K562 (cell line): Measurements from ENCODE around the gene RPL21. TPM values are rescaled to one million over a fixed set of nuclear protein-coding genes. Genes with fewer than 3 reads are reported as not detected.

ENCODE experiments used
- ATAC-seq: fragments of 200-7000 bp; cut with Tn5 transposase; 3 replicates; pipeline ENCODE4 v1.9.1; 2020; ENCODE audit warnings: moderate library complexity
- BruUV-seq: library from RNA; stranded (reverse); fragments of 400-500 nt; replicated peaks from 2 replicates; lab custom pipeline; 2021; lab: Mats Ljungman, UMichigan
- CTCF ChIA-PET: fragments of 300-600 bp; formaldehyde crosslinking; extraction: SDS; loops from one replicate; lab custom pipeline; 2021; ENCODE audit warnings: low intra/inter-chr PET ratio; lab: Yijun Ruan, JAX
- POLR2A ChIA-PET: fragments of 300-600, 350-650 bp; sonication (Branson Sonifier 250); formaldehyde crosslinking; extraction: SDS; loops from one replicate; lab custom pipeline; 2021; ENCODE audit warnings: antibody characterized with exemption, inconsistent platforms; lab: Yijun Ruan, JAX
- DNase-seq, 4 experiments: peaks; one replicate each; pipeline versions ENCODE4 v3.0.0 to v3.0.0-alpha.2; 2011 to 2018; ENCODE audit warnings: low spot score in 3 of 4, mixed read lengths in 3 of 4; ENCODE audit errors: extremely low read depth in 1 of 4
- FAIRE-seq: peaks from 2 replicates; lab custom pipeline; 2011; peaks lifted over from hg19 to GRCh38; lab: Jason Lieb, UNC
- H2AFZ ChIP-seq: 2 replicates; pipeline ENCODE4 v1.6.0; 2011; ENCODE audit warnings: low read depth, low read length, control low read depth, inconsistent platforms
- H3K27ac ChIP-seq: fragments of 200-600 bp; 3 replicates; pipeline ENCODE4 v1.8.0; 2011; ENCODE audit warnings: low read depth, mild to moderate bottlenecking, control low read depth, inconsistent platforms, low read length, moderate library complexity, mixed read lengths; ENCODE audit errors: extremely low read depth
- H3K27me3 ChIP-seq, 2 experiments: fragments of 300-600 bp in 1 of 2; 2 replicates in 1 of 2; 3 replicates in 1 of 2; pipeline versions ENCODE4 v1.6.0 to v1.8.0; 2011; ENCODE audit warnings: inconsistent platforms in 2 of 2, low read length in 2 of 2, mild to moderate bottlenecking in 1 of 2, mixed read lengths in 1 of 2, moderate library complexity in 1 of 2; ENCODE audit not compliant: control insufficient read depth in 2 of 2, insufficient read depth in 2 of 2
- H3K36me3 ChIP-seq: fragments of 300-600 bp; 3 replicates; pipeline ENCODE4 v1.8.0; 2011; ENCODE audit warnings: mild to moderate bottlenecking, low read length, inconsistent platforms; ENCODE audit not compliant: control insufficient read depth, insufficient read depth
- H3K4me1 ChIP-seq, 2 experiments: fragments of 200-600 bp in 1 of 2; replicated peaks in 1 of 2; 2 replicates in 1 of 2; 3 replicates in 1 of 2; pipeline versions ENCODE4 v1.5.1 to v1.8.0; 2011; ENCODE audit warnings: inconsistent platforms in 2 of 2, low read length in 2 of 2, mild to moderate bottlenecking in 1 of 2, mixed read lengths in 1 of 2, moderate library complexity in 1 of 2; ENCODE audit not compliant: control insufficient read depth in 2 of 2, insufficient read depth in 2 of 2
- H3K4me2 ChIP-seq: 2 replicates; pipeline ENCODE4 v1.6.1; 2011; ENCODE audit warnings: low read length, control low read depth, inconsistent platforms, mixed read lengths; ENCODE audit not compliant: insufficient read depth
- H3K4me3 ChIP-seq: fragments of 200-600 bp; sonication (generic), shearing (Covaris generic); 2 replicates; pipeline ENCODE4 v1.5.1; 2016; ENCODE audit warnings: control low read depth, inconsistent platforms
- H3K79me2 ChIP-seq: fragments of 200-600 bp; 3 replicates; pipeline ENCODE4 v1.8.0; 2011; ENCODE audit warnings: low read length, inconsistent platforms; ENCODE audit not compliant: control insufficient read depth, insufficient read depth
- H3K9ac ChIP-seq, 2 experiments: 2 replicates each; pipeline versions ENCODE4 v1.6.0 to v1.6.1; 2011; ENCODE audit warnings: low read depth in 2 of 2, low read length in 2 of 2, control low read depth in 1 of 2, inconsistent platforms in 1 of 2, mild to moderate bottlenecking in 1 of 2, mixed read lengths in 1 of 2; ENCODE audit not compliant: insufficient read depth in 1 of 2
- H3K9me1 ChIP-seq: one replicate; pipeline ENCODE4 v1.6.0; 2011; ENCODE audit warnings: inconsistent platforms, mild to moderate bottlenecking, low read length, moderate library complexity; ENCODE audit not compliant: control insufficient read depth, insufficient read depth
- H3K9me3 ChIP-seq: replicated peaks from 2 replicates; pipeline ENCODE4 v1.5.1; 2011; ENCODE audit warnings: low read depth, low read length, inconsistent platforms; ENCODE audit not compliant: control insufficient read depth, insufficient read depth
- H4K20me1 ChIP-seq: replicated peaks from 2 replicates; pipeline ENCODE4 v1.6.1; 2011; ENCODE audit warnings: low read length, inconsistent platforms, mixed read lengths; ENCODE audit not compliant: control insufficient read depth, insufficient read depth
- HLTF ChIP-seq: fragments of 450-650 bp; IDR thresholded peaks from 2 replicates; pipeline ENCODE4 v1.6.1; 2016
- HMGN3 ChIP-seq: IDR thresholded peaks from 2 replicates; pipeline ENCODE4 v1.6.1; 2011; ENCODE audit warnings: borderline replicate concordance, low read depth, mild to moderate bottlenecking, mixed read lengths, low read length; ENCODE audit not compliant: insufficient read length; ENCODE audit errors: extremely low read depth
- HSF4 ChIP-seq: fragments of 250-450 bp; sonication (Bioruptor Pico); IDR thresholded peaks from 2 replicates; pipeline ENCODE4 v2.1.2; 2022; ENCODE audit warnings: mild to moderate bottlenecking, moderate library complexity, borderline replicate concordance
- KDM1A ChIP-seq, 2 experiments: fragments of 450-650 bp; IDR thresholded peaks; 2 replicates each; pipeline ENCODE4 v1.6.1; 2016; ENCODE audit warnings: mild to moderate bottlenecking in 2 of 2
- KDM4B ChIP-seq, 2 experiments: fragments of 450-650 bp in 1 of 2; sonication (generic) in 1 of 2; IDR thresholded peaks; 2 replicates each; pipeline ENCODE4 v1.6.1; 2016 to 2017; ENCODE audit warnings: borderline replicate concordance in 2 of 2, antibody characterized with exemption in 1 of 2, low read depth in 1 of 2, mild to moderate bottlenecking in 1 of 2
- KLF6 ChIP-seq: fragments of 250-450 bp; sonication (Bioruptor Pico); IDR thresholded peaks from 2 replicates; pipeline ENCODE4 v1.4.0; 2020; ENCODE audit warnings: mild to moderate bottlenecking, moderate library complexity, borderline replicate concordance
- NR2F6 ChIP-seq: fragments of 450-650 bp; formaldehyde crosslinking; IDR thresholded peaks from 2 replicates; pipeline ENCODE4 v1.4.0; 2020; ENCODE audit warnings: mild to moderate bottlenecking
- NR3C1 ChIP-seq: sonication (generic); formaldehyde crosslinking; IDR thresholded peaks from 2 replicates; pipeline ENCODE4 v1.8.1; 2022; ENCODE audit warnings: missing genetic modification reagents
- PRMT5 ChIP-seq: sonication (generic); formaldehyde crosslinking; IDR thresholded peaks from 2 replicates; pipeline ENCODE4 v1.5.0; 2020; ENCODE audit warnings: missing genetic modification reagents
- RUNX1 ChIP-seq: sonication (generic); IDR thresholded peaks from 2 replicates; pipeline ENCODE4 v1.6.1; 2016; ENCODE audit warnings: antibody characterized with exemption, low read depth
- ZKSCAN8 ChIP-seq: fragments of 200-800 bp; sonication (Bioruptor generic); IDR thresholded peaks from 2 replicates; pipeline ENCODE4 v1.6.1; 2016; ENCODE audit warnings: missing genetic modification characterization, missing compliant biosample characterization
- WGBS: fragments of 100-300 bp; shearing (Covaris generic); methylation state at CpG from one replicate; pipeline ENCODE4 v1.1.6; 2016; ENCODE audit warnings: low coverage, mixed read lengths; ENCODE audit not compliant: insufficient coverage; ENCODE audit errors: missing lambda C conversion rate; 5-methylcytosine and 5-hydroxymethylcytosine counted together
- in situ Hi-C: fragments of 300-500 bp; cut with MboI; formaldehyde crosslinking; loops from 4 replicates; pipeline ENCODE4 v1.15.0; 2018; ENCODE audit warnings: inconsistent platforms, mixed read lengths
- intact Hi-C: fragments of 100-400 bp; cut with micrococcal nuclease; formaldehyde crosslinking; loops from 2 replicates; pipeline ENCODE4 v1.14.2; 2022
- polyA plus RNA-seq, 8 experiments: library from polyadenylated mRNA; depleted of rRNA in 4 of 8; stranded (reverse) in 5 of 8; unstranded in 3 of 8; fragments of >200 nt; fragmentation: Nextera tagmentation in 2 of 8; fragmentation: Illumina TruSeq in 1 of 8; extraction: Ambion mirVana in 2 of 8; extraction: Trizol in 1 of 8; gene quantifications; 2 replicates each; pipeline versions ENCODE4 v1.2.1 to v1.2.3, GENCODE V29; 2011 to 2014; ENCODE audit warnings: inconsistent platforms in 1 of 8, missing spikeins in 1 of 8
- total RNA-seq, 7 experiments: library from RNA; depleted of rRNA in 6 of 7; stranded (reverse); fragments of >200 nt in 6 of 7; fragmentation: Illumina TruSeq in 2 of 7; extraction: Trizol in 2 of 7; gene quantifications; 2 replicates each; pipeline versions ENCODE4 v1.2.1 to v1.2.3, GENCODE V29; 2011 to 2021; ENCODE audit warnings: low replicate concordance in 1 of 7
- TF ChIP-seq, protein P1 (sequence below): fragments of 250-450 bp; sonication (Bioruptor Pico); IDR thresholded peaks from 2 replicates; pipeline ENCODE4 v1.9.0; 2021; ENCODE audit warnings: mild to moderate bottlenecking, inconsistent platforms
- TF ChIP-seq, protein P2 (sequence below): fragments of 250-450 bp; sonication (Bioruptor Pico); IDR thresholded peaks from 2 replicates; pipeline ENCODE4 v1.5.0; 2020; ENCODE audit warnings: mild to moderate bottlenecking, borderline replicate concordance

RPL21 gene
- total and polyA plus RNA-seq, 9 of the 15 experiments (the other 6 are each of a cell fraction or from before 2014, with no cell fraction given) = 622 to 4,203 (median 1,676) TPM

DNA sequence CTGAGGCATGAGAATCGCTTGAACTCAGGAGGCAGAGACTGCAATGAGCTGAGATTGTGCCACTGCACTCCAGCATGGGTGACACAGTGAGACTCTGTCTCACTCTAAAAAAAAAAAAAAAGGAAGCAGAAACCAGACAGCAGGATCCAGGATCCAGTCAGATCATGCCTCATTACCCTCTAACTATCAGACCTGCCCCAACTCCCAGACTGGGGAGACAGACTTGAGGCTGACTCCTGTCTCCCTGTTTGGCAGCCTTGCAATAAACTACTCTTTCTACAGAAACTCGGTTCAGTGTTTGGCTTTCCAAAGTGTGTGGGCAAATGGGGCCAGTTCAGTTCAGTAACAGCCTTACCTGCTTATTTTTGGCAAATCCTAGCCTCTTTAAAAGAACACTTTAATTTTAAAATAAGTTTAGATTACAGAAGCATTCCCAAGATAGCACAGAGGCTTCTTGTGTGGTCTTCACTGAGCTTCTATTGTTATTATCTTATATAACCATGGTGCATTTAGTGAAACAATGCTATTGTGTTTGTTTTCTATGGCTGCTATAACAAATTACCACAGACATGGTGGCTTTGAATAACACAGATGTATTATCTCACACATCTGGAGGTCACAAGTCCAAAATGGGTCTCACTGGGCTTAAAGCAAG is 37.8 kb downstream of the RPL21 start:
- in situ Hi-C loops = no loop called here
- WGBS = 6% methylated on average over 2 of the region's 2 CpGs
- H3K4me2 ChIP-seq = no peak overlapping the region

More for the DNA sequence above, 37.8 kb downstream of the RPL21 start:
- H3K36me3 ChIP-seq = no peaks in the 10 kb centered on the region
- H3K4me1 ChIP-seq = no peaks in the 10 kb centered on the region
- ATAC-seq = no peak
- POLR2A ChIA-PET = no interaction called here
- H3K79me2 ChIP-seq = no peaks in the 10 kb centered on the region
- no peak for FAIRE-seq
- no peak for DNase-seq
- BruUV-seq = no TSS peak
- no peak overlapping the region for H3K9ac ChIP-seq
- peaks cover 4 to 6% of the 10 kb centered on the region in 2 experiments; a peak in 2 of 5 replicates for H3K27me3 ChIP-seq
- intact Hi-C loops = no loop called here
- no peaks in the 10 kb centered on the region for H3K9me1 ChIP-seq
- no peak overlapping the region for H3K4me3 ChIP-seq
- H3K27ac ChIP-seq = no peak overlapping the region
- TF ChIP-seq KDM4B (IDR thresholded peaks at IDR 0.05; ENCODE audit: borderline replicate concordance in 2 of 2, low read depth in 1 of 2) (no peak), ZKSCAN8 (no peak), NR2F6 (no peak), PRMT5 (no peak), KDM1A (IDR thresholded peaks at IDR 0.05) (no peak), HLTF (no peak), HSF4 (CRISPR knock-in tag) (no peak), HMGN3 (no peak), NR3C1 (no peak), RUNX1 (no peak), KLF6 (no peak)
- TF ChIP-seq, protein P1, sequence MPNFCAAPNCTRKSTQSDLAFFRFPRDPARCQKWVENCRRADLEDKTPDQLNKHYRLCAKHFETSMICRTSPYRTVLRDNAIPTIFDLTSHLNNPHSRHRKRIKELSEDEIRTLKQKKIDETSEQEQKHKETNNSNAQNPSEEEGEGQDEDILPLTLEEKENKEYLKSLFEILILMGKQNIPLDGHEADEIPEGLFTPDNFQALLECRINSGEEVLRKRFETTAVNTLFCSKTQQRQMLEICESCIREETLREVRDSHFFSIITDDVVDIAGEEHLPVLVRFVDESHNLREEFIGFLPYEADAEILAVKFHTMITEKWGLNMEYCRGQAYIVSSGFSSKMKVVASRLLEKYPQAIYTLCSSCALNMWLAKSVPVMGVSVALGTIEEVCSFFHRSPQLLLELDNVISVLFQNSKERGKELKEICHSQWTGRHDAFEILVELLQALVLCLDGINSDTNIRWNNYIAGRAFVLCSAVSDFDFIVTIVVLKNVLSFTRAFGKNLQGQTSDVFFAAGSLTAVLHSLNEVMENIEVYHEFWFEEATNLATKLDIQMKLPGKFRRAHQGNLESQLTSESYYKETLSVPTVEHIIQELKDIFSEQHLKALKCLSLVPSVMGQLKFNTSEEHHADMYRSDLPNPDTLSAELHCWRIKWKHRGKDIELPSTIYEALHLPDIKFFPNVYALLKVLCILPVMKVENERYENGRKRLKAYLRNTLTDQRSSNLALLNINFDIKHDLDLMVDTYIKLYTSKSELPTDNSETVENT (CRISPR knock-in tag) = no peak
- TF ChIP-seq, protein P2, sequence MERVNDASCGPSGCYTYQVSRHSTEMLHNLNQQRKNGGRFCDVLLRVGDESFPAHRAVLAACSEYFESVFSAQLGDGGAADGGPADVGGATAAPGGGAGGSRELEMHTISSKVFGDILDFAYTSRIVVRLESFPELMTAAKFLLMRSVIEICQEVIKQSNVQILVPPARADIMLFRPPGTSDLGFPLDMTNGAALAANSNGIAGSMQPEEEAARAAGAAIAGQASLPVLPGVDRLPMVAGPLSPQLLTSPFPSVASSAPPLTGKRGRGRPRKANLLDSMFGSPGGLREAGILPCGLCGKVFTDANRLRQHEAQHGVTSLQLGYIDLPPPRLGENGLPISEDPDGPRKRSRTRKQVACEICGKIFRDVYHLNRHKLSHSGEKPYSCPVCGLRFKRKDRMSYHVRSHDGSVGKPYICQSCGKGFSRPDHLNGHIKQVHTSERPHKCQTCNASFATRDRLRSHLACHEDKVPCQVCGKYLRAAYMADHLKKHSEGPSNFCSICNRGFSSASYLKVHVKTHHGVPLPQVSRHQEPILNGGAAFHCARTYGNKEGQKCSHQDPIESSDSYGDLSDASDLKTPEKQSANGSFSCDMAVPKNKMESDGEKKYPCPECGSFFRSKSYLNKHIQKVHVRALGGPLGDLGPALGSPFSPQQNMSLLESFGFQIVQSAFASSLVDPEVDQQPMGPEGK (CRISPR knock-in tag) = no peak
- H4K20me1 ChIP-seq = no peaks in the 10 kb centered on the region
- no peak overlapping the region for H2AFZ ChIP-seq
- H3K9me3 ChIP-seq = no peaks in the 10 kb centered on the region
- CTCF ChIA-PET = no interaction called here
